Measurements from ENCODE around the gene MAP3K4. TPM values are rescaled to one million over a fixed set of nuclear protein-coding genes. Genes with fewer than 3 reads are reported as not detected.

MAP3K4 gene
- total RNA-seq, 1 donor from 2014 or later: 66.5 TPM

DNA sequence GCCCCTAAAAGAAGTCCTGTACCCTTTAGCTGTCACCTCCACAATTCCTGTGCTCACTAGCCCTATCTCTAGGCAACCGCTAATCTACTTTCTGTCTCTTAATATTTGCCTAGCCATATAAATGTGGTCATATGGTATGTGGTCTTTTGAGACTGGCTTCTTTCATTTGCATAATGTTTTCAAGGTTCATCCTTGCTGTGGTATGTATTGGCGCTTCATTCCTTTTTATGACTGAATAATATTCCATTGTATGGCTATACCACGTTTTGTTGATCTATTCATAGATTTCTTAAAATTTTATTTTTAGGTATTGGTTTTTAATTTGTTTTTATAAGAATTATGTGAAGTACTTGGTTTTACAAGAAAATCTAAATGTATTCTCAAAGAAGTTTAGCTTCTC, 70.0 kb downstream of the MAP3K4 start:
- no peak for DNase-seq
- TF ChIP-seq, protein P1, sequence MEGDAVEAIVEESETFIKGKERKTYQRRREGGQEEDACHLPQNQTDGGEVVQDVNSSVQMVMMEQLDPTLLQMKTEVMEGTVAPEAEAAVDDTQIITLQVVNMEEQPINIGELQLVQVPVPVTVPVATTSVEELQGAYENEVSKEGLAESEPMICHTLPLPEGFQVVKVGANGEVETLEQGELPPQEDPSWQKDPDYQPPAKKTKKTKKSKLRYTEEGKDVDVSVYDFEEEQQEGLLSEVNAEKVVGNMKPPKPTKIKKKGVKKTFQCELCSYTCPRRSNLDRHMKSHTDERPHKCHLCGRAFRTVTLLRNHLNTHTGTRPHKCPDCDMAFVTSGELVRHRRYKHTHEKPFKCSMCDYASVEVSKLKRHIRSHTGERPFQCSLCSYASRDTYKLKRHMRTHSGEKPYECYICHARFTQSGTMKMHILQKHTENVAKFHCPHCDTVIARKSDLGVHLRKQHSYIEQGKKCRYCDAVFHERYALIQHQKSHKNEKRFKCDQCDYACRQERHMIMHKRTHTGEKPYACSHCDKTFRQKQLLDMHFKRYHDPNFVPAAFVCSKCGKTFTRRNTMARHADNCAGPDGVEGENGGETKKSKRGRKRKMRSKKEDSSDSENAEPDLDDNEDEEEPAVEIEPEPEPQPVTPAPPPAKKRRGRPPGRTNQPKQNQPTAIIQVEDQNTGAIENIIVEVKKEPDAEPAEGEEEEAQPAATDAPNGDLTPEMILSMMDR (IDR thresholded peaks at IDR 0.05): no peak
- Mint-ChIP-seq H3K9me3 (peaks cover 3% of the 10 kb centered on the region), H3K36me3 (ENCODE audit: low read depth) (peaks cover 16% of the 10 kb centered on the region), H3K27me3 (no peaks in the 10 kb centered on the region), H3K27ac (no peak overlapping the region), H3K4me1 (peaks cover 5% of the 10 kb centered on the region), H3K4me3 (no peak overlapping the region)
- ChIA-PET POLR2A (no interaction called here), CTCF (no interaction called here)
- intact Hi-C loops (cut with micrococcal nuclease): no loop called here
- no peak for ATAC-seq (ENCODE audit: low read depth)

DNA sequence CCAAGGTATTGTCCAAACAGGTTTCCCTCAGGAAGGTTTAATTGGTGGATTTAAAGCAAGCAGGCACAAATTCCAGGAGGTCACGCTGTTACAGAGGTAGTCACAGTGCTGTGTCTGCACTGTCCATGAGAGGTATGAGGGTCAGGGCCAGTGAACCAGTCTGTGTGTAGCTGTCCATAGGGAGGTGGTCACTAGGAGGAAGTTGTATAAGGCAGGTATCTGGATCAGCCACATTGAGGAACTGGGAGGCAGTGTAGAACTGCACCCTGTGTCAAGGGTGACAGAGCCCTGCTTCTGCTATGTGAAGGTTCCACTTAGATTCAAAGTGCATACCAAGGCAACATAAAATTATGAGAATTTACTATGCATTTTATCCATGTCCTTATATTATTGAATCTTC, 73.3 kb downstream of the MAP3K4 start:
- ATAC-seq (ENCODE audit: low read depth) (no peak), DNase-seq (no peak)
- intact Hi-C loops (cut with micrococcal nuclease): no loop called here
- CTCF ChIA-PET: no interaction called here
- Mint-ChIP-seq H3K27me3 (no peaks in the 10 kb centered on the region), H3K4me1 (peaks cover 5% of the 10 kb centered on the region), H3K9me3 (peaks cover 3% of the 10 kb centered on the region), H3K4me3 (no peak overlapping the region), H3K27ac (no peak overlapping the region), H3K36me3 (ENCODE audit: low read depth) (peaks cover 19% of the 10 kb centered on the region)
- POLR2A ChIA-PET: no interaction called here
- TF ChIP-seq, protein P1 (IDR thresholded peaks at IDR 0.05): no peak

DNA sequence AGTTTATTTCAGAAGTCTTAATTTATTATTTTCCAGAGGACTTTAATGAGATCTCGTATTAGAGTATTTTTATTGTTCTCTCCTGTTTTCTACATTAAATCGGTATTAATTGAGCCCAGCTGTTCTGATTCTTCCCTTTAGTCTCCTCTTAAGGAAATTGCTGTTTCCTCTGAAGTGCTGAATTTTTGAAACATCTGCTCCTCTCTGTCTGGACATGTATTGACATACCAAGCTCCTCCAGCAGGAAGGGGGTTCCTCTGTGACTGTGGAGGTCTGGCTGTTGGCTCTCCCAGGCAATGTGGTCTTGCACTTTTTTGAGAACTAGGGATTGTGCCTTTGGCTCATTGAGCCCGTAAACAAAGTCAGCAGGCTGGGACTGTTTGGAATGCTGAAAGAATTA, 74.9 kb downstream of the MAP3K4 start:
- ATAC-seq (ENCODE audit: low read depth) (no peak), DNase-seq (no peak)
- Mint-ChIP-seq H3K4me3 (no peak overlapping the region), H3K27ac (no peak overlapping the region), H3K4me1 (peaks cover 5% of the 10 kb centered on the region), H3K9me3 (peaks cover under 1% of the 10 kb centered on the region), H3K36me3 (ENCODE audit: low read depth) (peaks cover 24% of the 10 kb centered on the region), H3K27me3 (no peaks in the 10 kb centered on the region)
- ChIA-PET CTCF (no interaction called here), POLR2A (no interaction called here)
- TF ChIP-seq, protein P1 (IDR thresholded peaks at IDR 0.05): no peak
- intact Hi-C loops (cut with micrococcal nuclease): no loop called here

DNA sequence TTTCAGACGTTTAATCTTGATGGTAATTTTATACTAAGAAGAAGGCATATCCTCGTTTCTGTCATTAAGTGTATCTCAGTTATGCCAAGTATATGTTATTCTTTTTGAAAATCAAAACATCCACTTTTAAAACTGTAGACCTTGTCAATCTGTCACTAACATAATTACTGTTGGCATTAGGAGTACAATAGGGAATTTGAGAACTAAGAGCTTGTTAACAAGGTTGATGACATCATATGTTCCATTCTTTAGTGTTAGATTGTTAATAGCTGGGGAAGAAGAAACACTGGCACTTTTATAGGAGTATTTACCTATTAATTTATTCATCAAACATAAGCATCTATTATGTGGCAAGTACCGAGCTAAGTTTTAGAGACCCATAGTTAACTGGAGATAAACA, 76.2 kb downstream of the MAP3K4 start:
- no peak for DNase-seq
- peaks cover 5% of the 10 kb centered on the region for H3K4me1 Mint-ChIP-seq
- no peak overlapping the region for H3K27ac Mint-ChIP-seq
- H3K4me3 Mint-ChIP-seq: no peak overlapping the region
- TF ChIP-seq, protein P1 (IDR thresholded peaks at IDR 0.05): no peak
- H3K27me3 Mint-ChIP-seq: no peaks in the 10 kb centered on the region
- peaks cover 29% of the 10 kb centered on the region for H3K36me3 Mint-ChIP-seq (ENCODE audit: low read depth)
- no peaks in the 10 kb centered on the region for H3K9me3 Mint-ChIP-seq
- ChIA-PET CTCF (no interaction called here), POLR2A (no interaction called here)
- intact Hi-C loops (cut with micrococcal nuclease): no loop called here
- no peak for ATAC-seq (ENCODE audit: low read depth)

DNA sequence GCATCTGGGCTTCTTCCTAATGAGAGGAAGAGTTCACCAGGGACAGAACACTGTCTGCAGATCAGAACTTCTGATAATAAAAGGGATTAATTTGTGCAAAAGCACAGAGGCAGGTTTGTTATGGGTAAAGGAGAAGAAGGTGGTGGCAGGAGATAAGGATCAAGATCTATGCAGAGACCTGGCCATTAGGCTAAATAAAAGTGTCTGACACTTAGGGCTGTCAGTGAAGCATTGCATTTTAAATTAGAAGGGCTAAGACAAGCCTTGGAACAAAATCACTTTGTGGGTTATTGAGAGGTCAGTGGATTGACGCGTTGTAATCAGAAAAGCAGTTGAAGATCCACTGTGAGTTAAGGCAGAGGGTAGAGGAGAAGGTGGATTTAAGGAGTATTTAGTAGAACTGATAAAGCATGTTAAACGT, 76.8 kb downstream of the MAP3K4 start:
- TF ChIP-seq, protein P1 (IDR thresholded peaks at IDR 0.05): no peak
- ATAC-seq (ENCODE audit: low read depth) (no peak), DNase-seq (no peak)
- Mint-ChIP-seq H3K36me3 (ENCODE audit: low read depth) (peaks cover 33% of the 10 kb centered on the region), H3K4me3 (no peak overlapping the region), H3K4me1 (peaks cover 4% of the 10 kb centered on the region), H3K27me3 (no peaks in the 10 kb centered on the region), H3K27ac (no peak overlapping the region), H3K9me3 (no peaks in the 10 kb centered on the region)
- ChIA-PET CTCF (no interaction called here), POLR2A (no interaction called here)
- intact Hi-C loops (cut with micrococcal nuclease): no loop called here
